Measurements from ENCODE around the gene GPBP1L1. TPM values are rescaled to one million over a fixed set of nuclear protein-coding genes. Genes with fewer than 3 reads are reported as not detected.
"Not testable (repeated sequence)": the region's sequence is repeated elsewhere in the genome, so short reads cannot be mapped to it uniquely, and the experiment has no call there.

GPBP1L1 gene
- polyA plus RNA-seq, 3 donors from 2014 or later: 76.5 to 120 (median 78.4) TPM

DNA sequence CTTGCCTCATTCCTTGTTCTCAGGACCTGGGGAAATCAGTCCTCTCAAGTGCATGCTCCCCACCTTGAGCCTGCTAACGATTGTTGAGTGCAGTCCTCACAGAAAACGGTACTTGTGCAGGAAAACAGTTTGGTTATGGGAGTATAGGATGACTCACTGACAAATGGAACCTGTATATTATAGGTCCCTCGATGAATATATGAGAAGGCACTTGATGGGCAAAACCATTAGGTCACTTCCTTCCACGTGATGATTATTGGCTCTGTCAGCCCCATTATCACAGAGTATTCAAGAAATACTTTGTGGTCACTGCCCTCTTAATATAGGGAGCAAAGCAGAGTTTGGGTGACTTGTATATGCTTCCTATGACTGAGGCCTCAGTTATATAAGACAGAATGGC is 68.7 kb downstream of the GPBP1L1 start:
- H3K27ac Mint-ChIP-seq: no peak overlapping the region
- peaks cover 0 to 12% (median 4%) of the 10 kb centered on the region in 3 donors for H3K27me3 Mint-ChIP-seq (ENCODE audit: low read depth in 3 of 3)
- H3K4me3 Mint-ChIP-seq: no peak overlapping the region
- H3K4me1 Mint-ChIP-seq: no peaks in the 10 kb centered on the region
- peaks cover 13 to 20% (median 18%) of the 10 kb centered on the region in 3 donors for H3K36me3 Mint-ChIP-seq
- no peaks in the 10 kb centered on the region for H3K9me3 Mint-ChIP-seq
- DNase-seq: no peak

DNA sequence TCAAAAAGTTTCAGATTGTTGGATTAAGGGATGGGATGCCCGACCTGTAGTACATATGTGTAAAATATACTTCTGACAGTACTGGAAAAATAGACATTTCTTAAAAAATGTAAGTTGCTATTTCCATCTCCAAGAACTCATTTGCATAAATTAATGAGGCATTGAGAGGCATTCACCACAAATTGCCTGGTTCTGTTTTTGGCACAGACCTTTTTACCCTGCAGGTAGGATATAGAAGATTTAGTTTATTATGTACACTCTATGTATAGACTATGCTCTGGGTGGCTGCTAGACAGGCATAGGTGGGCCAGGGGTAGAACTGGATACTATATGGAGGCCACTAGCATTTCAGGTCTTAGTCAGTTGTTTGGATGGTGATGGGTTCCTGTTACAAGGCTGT is 70.4 kb downstream of the GPBP1L1 start:
- Mint-ChIP-seq H3K27ac (peak overlapping the region in 1 of 6 donors; percentile 50), H3K9me3 (no peaks in the 10 kb centered on the region), H3K36me3 (peaks cover 13 to 20% (median 18%) of the 10 kb centered on the region in 3 donors), H3K4me3 (no peak overlapping the region), H3K4me1 (no peaks in the 10 kb centered on the region), H3K27me3 (ENCODE audit: low read depth in 3 of 3) (peaks cover 0 to 12% (median 4%) of the 10 kb centered on the region in 3 donors)
- DNase-seq: no peak

DNA sequence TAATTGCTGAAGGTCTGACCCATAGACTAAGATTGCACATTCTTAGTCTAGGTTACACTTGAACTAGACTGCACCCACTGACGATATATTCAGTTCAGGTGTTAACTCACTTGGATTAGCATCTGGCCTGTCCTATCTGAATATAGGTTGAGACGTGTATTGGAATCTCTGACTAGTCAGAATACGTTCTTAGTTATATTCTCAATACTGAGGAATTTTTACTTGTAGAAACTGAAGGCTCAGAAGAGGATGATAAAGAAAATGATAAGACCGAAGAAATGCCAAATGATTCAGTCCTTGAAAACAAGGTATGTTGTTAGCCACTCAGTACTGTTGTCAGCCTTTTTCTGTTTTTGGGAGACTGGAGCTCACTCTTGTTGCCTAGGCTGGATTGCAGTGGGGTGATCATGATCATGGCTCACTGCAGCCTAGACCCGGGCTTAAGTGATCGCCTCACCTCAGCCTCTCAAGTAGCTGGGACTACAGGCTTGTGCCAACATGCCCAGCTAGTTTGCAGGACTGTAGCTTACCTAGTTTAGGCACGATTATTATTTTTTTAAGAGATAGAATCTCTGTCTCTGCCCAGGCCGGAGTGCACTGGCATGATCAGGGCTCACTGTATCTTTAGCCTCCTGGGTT is 73.3 kb downstream of the GPBP1L1 start:
- peak overlapping the region in 1 of 6 donors; percentile 14 for H3K27ac Mint-ChIP-seq
- no peak overlapping the region for H3K4me3 Mint-ChIP-seq
- peaks cover 13 to 26% (median 21%) of the 10 kb centered on the region in 3 donors for H3K36me3 Mint-ChIP-seq
- H3K27me3 Mint-ChIP-seq (ENCODE audit: low read depth in 3 of 3): peaks cover 0 to 12% (median 4%) of the 10 kb centered on the region in 3 donors
- peaks cover 1 to 5% of the 10 kb centered on the region in 2 donors for H3K4me1 Mint-ChIP-seq
- no peaks in the 10 kb centered on the region for H3K9me3 Mint-ChIP-seq
- no peak for DNase-seq

DNA sequence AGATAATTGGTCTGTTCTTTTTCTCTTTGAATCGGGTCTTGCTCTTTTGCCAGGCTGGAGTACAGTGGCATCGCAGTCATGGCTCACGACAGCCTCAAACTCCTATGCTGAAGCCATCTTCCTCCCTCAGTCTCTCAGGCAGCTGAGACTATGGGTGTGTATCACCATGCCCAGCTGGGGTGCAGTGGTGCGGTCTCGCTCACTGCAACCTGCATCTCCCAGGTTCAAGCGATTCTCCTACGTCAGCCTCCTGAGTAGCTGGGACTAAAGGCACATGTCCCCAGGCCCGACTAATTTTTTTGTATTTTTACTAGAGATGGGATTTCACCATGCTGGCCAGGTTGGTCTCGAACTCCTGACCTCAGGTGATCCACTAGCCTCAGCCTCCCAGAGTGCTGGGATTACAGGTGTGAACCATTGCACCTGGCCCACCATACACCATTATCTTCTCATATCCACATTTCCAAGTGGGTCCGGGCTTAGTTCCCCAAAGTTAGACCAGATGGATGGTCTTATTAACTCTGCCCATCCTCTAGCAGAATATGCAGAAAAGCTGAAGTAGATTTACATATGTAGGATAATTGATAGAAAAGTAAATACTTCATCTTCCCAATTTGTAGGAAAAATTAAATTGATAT is 75.6 kb downstream of the GPBP1L1 start:
- H3K4me1 Mint-ChIP-seq: peaks cover 2 to 15% of the 10 kb centered on the region in 2 donors

DNA sequence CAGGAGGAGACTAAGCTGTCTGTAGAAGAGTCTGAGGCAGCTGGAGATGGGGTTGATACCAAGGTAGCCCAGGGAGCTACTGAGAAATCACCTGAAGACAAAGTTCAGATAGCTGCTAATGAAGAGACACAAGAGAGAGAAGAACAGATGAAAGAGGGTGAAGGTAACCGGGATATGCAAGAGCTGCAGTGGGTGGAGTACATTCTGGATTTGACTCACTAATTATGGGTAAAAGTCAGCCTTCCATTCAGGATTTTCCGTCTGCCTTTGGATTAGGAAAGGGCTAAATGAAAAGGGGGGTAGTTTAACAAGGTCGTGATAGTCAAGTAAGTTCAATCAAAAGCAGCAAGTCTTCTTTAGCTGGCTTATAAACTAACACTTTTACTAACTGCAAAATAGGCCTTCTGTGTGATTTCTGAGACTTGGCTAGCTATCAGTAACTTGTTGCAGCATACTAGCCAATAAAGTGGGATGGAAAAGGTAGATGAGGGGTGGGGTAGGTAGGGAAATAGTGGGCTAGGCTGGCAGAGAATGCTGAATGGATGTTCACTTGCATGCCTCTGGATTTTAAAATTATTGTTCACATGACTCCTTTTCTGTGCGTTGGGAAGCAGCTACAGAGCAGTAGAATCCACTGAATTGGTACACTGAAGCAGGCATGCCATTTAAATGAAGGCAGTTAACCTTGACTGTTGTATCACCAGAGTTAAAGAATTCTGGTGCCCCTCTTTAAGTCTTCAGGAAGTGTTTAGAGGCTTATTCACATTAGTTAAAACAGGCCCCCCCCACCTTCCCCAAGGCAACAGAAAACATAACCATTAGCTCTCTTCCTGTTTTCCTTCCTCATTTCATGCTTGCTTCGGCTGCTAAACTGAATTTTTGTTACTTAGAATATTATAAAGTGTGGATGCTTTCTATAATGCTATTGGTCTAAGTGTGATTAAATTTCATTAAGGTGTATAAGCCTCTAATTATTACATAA is 77.9 kb downstream of the GPBP1L1 start:
- peak overlapping the region in 4 of 6 donors; percentile 13 to 68 (median 32) for H3K27ac Mint-ChIP-seq
- H3K9me3 Mint-ChIP-seq: no peaks in the 10 kb centered on the region
- peaks cover 2 to 24% of the 10 kb centered on the region in 2 donors for H3K4me1 Mint-ChIP-seq
- peaks cover 0 to 5% (median 2%) of the 10 kb centered on the region in 3 donors for H3K27me3 Mint-ChIP-seq (ENCODE audit: low read depth in 3 of 3)
- DNase-seq: no peak
- H3K4me3 Mint-ChIP-seq: no peak overlapping the region
- H3K36me3 Mint-ChIP-seq: peaks cover 16 to 35% (median 24%) of the 10 kb centered on the region in 3 donors

More for the DNA sequence above, 75.6 kb downstream of the GPBP1L1 start:
- Mint-ChIP-seq H3K9me3 (no peaks in the 10 kb centered on the region), H3K4me3 (no peak overlapping the region), H3K27ac (peak overlapping the region in 2 of 6 donors; percentile 24 to 50), H3K27me3 (ENCODE audit: low read depth in 3 of 3) (peaks cover 0 to 11% (median 5%) of the 10 kb centered on the region in 3 donors), H3K36me3 (peaks cover 12 to 30% (median 26%) of the 10 kb centered on the region in 3 donors)
- no peak for DNase-seq

DNA sequence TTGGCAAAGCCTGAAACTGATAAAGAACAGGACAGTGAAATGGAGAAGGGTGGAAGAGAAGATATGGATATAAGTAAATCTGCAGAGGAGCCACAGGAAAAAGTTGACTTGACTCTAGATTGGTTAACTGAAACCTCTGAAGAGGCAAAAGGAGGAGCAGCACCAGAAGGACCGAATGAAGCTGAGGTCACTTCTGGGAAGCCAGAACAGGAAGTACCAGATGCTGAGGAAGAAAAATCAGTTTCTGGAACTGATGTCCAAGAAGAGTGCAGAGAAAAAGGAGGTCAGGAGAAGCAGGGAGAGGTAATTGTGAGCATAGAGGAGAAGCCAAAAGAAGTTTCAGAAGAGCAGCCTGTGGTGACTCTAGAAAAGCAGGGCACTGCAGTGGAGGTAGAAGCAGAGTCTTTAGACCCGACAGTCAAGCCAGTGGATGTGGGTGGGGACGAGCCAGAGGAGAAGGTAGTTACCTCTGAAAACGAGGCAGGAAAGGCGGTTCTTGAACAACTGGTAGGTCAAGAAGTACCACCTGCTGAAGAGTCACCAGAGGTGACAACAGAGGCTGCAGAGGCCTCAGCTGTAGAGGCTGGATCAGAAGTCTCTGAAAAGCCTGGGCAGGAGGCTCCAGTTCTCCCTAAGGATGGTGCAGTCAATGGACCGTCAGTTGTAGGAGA is 78.8 kb downstream of the GPBP1L1 start:
- no peak overlapping the region for H3K4me3 Mint-ChIP-seq

DNA sequence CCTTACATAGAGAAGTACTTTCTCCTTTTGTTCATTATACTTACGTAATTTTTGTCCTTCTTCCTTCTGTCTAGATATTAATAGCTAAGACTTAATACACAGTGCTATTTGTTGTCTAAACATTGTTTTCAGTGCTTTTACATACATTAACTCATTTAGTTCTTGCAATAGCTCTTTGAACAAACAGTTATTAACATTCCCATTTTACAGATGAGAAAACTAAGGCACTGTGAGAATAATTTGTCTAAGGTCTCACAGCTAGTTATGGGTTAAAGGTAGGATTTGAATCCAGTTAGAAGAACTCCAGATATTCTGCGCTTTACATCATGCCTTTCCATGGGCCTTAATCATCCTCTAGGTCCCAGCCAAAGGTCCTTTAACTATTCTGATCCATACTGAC is 82.1 kb downstream of the GPBP1L1 start:
- Mint-ChIP-seq H3K27ac (no peak overlapping the region), H3K4me1 (peaks cover 14 to 45% of the 10 kb centered on the region in 2 donors), H3K36me3 (peaks cover 16 to 36% (median 20%) of the 10 kb centered on the region in 3 donors), H3K9me3 (no peaks in the 10 kb centered on the region), H3K4me3 (no peak overlapping the region), H3K27me3 (ENCODE audit: low read depth in 3 of 3) (peaks cover 0 to 3% (median 2%) of the 10 kb centered on the region in 3 donors)
- DNase-seq: no peak

More for the DNA sequence above, 78.8 kb downstream of the GPBP1L1 start:
- Mint-ChIP-seq H3K27ac (peak overlapping the region; percentile 19 to 81 (median 54)), H3K4me1 (peaks cover 2 to 24% of the 10 kb centered on the region in 2 donors), H3K9me3 (no peaks in the 10 kb centered on the region), H3K27me3 (ENCODE audit: low read depth in 3 of 3) (peaks cover 0 to 3% (median 2%) of the 10 kb centered on the region in 3 donors), H3K36me3 (peaks cover 16 to 36% (median 20%) of the 10 kb centered on the region in 3 donors)
- DNase-seq: no peak

DNA sequence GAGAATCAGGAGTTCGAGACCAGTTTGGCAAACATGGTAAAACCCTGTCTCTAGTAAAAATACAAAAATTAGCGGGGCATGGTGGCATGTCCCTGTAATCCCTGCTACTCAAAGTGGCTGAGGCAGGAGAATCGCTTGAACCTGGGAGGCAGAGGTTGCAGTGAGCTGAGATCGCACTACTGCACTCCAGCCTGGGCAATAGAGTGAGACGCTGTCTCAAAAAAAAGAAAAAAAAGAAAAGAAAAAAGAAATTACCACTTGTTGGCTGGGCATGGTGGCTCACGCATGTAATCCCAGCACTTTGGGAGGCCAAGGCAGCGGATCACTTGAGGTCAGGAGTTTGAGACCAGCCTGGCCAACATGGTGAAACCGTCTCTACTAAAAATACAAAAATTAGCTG is 89.6 kb downstream of the GPBP1L1 start:
- Mint-ChIP-seq H3K4me1 (peaks cover 14 to 52% of the 10 kb centered on the region in 2 donors), H3K27ac (peak overlapping the region in 1 of 6 donors; percentile 28), H3K36me3 (peaks cover 0 to 11% (median 10%) of the 10 kb centered on the region in 3 donors)
- H3K4me3 Mint-ChIP-seq; H3K27me3 Mint-ChIP-seq (ENCODE audit: low read depth in 3 of 3); DNase-seq; H3K9me3 Mint-ChIP-seq: not testable (repeated sequence)

DNA sequence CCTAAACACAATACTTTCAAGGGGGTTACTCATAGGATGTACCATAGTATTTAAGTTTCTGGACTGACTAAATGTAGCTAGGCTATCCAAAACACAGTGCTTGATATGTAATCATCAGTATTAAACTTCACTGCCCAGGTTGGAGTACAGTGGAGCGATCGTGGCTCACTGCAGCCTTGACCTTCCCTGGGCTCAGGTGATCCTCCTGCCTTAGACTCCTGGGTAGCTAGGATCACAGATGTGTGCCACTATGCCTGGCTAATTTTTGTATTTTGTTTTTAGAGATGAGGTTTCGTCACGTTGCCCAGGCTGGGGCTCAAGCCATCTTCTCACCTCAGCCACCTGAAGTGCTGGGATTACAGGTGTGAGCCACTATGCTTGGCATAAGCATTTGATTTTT is 91.9 kb downstream of the GPBP1L1 start:
- Mint-ChIP-seq H3K27ac (peak overlapping the region in 2 of 6 donors; percentile 4 to 28), H3K27me3 (ENCODE audit: low read depth in 3 of 3) (peaks cover 0 to 5% (median 2%) of the 10 kb centered on the region in 3 donors), H3K36me3 (peaks cover 0 to 11% (median 10%) of the 10 kb centered on the region in 3 donors), H3K4me3 (no peak overlapping the region), H3K9me3 (no peaks in the 10 kb centered on the region), H3K4me1 (peaks cover 4 to 42% of the 10 kb centered on the region in 2 donors)
- no peak for DNase-seq

DNA sequence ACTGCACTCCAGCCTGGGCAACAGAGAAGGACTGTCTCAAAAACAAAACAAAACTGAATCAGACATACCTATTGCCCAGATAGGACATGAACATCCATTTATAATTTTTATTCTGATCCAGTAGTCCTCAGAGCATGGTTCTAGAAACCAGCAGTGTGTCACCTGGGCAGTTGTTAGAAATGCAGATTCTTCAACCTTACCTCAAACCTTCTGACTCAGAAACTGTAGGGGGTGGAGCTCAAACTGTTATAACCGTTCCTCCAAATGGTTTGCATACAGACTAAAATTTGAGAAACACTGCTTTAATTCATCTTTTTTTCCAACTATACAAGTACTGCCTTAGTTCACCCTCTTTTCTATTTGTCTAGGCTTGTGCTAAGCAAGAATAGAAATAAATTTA is 96.5 kb downstream of the GPBP1L1 start:
- Mint-ChIP-seq H3K36me3 (peaks cover 0 to 7% (median 0%) of the 10 kb centered on the region in 3 donors), H3K27me3 (ENCODE audit: low read depth in 3 of 3) (peaks cover under 1 to 5% (median 3%) of the 10 kb centered on the region in 3 donors), H3K9me3 (no peaks in the 10 kb centered on the region), H3K4me3 (no peak overlapping the region), H3K4me1 (peaks cover 28 to 40% of the 10 kb centered on the region in 2 donors), H3K27ac (no peak overlapping the region)
- DNase-seq: no peak

DNA sequence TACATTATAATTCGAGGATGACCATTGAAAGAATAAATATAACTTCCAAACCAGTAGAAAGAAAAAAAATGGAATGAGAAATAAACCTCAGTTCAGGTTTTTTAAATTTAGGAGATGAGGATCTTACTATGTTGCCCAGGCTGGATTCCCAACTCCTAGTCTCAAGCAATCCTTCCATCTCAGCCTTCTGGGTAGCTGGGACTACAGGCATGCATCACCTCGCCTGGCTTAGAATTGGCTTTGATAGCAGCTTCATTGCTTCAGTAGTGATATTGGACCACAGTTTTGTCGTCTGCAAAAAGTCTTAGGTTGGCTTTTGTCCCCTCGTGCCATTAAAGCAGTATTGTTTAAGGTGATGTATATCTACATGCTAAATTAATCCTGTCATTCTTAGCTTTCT is 99.6 kb downstream of the GPBP1L1 start:
- peak overlapping the region; percentile 92 to 100 (median 97) for H3K4me3 Mint-ChIP-seq
- no peak for DNase-seq
- H3K27me3 Mint-ChIP-seq (ENCODE audit: low read depth in 3 of 3): peaks cover 7 to 16% (median 11%) of the 10 kb centered on the region in 3 donors
- peaks cover 34 to 47% of the 10 kb centered on the region in 2 donors for H3K4me1 Mint-ChIP-seq
- peak overlapping the region; percentile 95 to 99 (median 98) for H3K27ac Mint-ChIP-seq
- H3K9me3 Mint-ChIP-seq: no peaks in the 10 kb centered on the region
- H3K36me3 Mint-ChIP-seq: no peaks in the 10 kb centered on the region

DNA sequence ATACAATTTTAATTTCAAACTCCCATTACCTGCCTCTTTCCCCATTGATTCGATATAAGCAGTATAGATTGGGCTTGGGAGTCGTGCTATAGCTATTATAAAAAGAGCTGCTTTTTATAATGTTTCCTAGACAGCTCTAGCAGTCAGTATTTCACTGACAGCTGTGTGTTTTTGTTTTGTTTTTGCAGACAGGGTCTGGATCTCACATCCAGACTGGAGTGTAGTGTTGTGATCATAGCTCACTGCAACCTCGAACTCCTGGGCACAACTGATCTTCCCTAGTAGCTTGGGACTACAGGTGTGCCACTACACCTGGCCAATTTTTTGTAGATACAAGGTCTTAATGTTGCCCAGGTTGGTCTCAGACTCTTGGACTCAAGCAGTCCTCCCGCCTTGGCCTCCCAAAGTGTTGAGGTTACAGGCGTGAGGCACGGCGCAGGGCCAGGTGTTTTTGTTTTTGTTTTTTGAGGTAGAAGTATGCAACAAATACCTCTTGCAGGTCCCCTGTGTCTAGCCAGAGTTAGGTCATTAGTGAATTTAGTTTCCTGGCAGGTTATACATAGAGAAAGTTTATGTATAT is 100.7 kb downstream of the GPBP1L1 start:
- Mint-ChIP-seq H3K4me1 (peaks cover 32 to 39% of the 10 kb centered on the region in 2 donors), H3K36me3 (no peaks in the 10 kb centered on the region), H3K9me3 (no peaks in the 10 kb centered on the region), H3K27me3 (ENCODE audit: low read depth in 3 of 3) (peaks cover 7 to 16% (median 11%) of the 10 kb centered on the region in 3 donors), H3K4me3 (peak overlapping the region; percentile 94 to 100 (median 98)), H3K27ac (peak overlapping the region; percentile 95 to 99 (median 98))
- DNase-seq: no peak

All from immature natural killer cell (primary cell).